GM12864 (cell line): ENCODE measurements around the gene KCNK15.

Experiments
- DNase-seq: peaks from one replicate; pipeline ENCODE4 v3.0.0-alpha.2; 2011; ENCODE audit warnings: low read depth
- H3K4me3 ChIP-seq: 2 replicates; pipeline ENCODE4 v1.5.1; 2011; ENCODE audit warnings: mild to moderate bottlenecking, low read depth, low read length, control low read depth
- TF ChIP-seq, protein P1 (sequence below): IDR thresholded peaks from 2 replicates; pipeline ENCODE4 v1.5.1; 2011; ENCODE audit warnings: low read depth, mild to moderate bottlenecking, moderate library complexity, low read length, control low read depth, inconsistent platforms; ENCODE audit errors: missing control alignments

The KCNK15 gene

DNA sequence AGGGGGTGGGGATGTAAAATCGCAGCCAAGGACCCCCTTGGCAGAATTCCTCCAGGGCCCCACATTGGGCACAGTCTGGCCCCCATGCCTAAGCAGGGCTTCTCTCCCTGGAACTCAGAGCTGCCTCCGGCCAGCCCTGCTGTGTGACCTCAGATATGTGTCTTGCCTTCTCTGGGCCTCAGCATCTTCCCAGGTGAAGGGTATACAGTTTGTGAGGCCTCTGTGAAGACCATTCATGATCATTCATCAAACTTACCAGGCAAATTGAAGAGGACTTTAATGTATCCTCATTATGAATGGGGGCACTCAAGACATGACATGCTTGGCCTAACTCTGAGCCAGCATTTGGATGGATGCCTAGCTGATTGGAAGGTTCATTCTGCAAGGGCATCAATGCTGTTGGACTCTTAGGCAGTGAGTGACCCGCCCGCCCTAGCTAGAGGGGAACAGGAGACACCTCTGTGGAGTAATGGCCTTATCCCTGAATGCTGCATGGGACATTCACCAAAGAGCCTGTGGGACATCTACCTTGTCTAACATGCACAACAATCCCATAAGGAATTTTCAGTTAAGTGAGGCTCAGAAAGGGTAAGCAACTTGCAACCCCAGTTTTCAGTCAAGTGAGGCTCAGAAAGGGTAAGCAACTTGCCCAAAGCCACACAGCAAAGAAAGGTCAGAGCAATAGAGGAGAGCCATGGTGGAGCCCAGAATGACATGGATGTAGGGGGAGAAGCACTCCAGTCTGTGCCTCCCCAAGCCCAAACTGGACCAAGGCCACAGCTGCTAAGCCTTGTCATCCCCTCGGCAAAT lies 30.0 kb upstream of the KCNK15 start:
- DNase-seq = no peak
- TF ChIP-seq, protein P1, sequence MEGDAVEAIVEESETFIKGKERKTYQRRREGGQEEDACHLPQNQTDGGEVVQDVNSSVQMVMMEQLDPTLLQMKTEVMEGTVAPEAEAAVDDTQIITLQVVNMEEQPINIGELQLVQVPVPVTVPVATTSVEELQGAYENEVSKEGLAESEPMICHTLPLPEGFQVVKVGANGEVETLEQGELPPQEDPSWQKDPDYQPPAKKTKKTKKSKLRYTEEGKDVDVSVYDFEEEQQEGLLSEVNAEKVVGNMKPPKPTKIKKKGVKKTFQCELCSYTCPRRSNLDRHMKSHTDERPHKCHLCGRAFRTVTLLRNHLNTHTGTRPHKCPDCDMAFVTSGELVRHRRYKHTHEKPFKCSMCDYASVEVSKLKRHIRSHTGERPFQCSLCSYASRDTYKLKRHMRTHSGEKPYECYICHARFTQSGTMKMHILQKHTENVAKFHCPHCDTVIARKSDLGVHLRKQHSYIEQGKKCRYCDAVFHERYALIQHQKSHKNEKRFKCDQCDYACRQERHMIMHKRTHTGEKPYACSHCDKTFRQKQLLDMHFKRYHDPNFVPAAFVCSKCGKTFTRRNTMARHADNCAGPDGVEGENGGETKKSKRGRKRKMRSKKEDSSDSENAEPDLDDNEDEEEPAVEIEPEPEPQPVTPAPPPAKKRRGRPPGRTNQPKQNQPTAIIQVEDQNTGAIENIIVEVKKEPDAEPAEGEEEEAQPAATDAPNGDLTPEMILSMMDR = no peak
- H3K4me3 ChIP-seq = no peak overlapping the region

DNA sequence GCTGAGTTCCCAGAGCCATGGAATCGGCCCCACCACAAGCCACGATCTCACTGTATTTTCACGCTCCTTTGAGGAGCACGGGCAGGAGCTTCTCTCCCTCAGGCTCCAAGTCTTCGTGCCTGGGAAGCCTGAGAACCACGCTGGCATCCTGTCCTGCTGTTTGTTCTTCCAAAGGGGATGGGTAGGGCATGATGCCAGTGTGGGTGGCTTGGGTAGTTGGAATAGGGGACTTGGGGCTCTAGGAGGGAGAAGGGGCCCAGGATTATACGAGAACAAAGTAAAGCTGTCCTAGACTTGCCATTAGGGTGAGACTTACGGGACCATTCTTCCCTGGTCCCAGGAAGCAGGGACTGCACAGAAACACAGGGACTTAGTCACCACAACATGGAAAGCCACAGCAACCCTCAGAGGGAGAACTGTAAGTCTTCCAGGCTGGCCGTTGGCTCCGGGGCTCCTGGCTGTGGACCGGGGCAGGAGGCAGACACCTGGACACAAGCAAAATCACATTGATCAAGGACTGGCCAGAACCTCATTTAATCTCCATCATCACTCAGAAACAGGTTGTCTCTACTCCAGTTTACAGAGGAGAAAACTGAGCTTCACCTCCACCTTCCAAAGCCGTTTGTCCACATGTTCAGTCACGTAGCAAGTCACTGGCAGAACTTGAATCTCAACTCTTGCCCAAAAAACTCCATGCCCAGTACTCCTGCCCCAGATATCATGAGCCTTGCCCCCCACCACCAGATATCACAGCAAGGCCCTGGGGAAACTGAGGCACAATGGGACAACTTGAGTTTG lies 29.2 kb upstream of the KCNK15 start:
- no peak for DNase-seq
- no peak overlapping the region for H3K4me3 ChIP-seq

DNA sequence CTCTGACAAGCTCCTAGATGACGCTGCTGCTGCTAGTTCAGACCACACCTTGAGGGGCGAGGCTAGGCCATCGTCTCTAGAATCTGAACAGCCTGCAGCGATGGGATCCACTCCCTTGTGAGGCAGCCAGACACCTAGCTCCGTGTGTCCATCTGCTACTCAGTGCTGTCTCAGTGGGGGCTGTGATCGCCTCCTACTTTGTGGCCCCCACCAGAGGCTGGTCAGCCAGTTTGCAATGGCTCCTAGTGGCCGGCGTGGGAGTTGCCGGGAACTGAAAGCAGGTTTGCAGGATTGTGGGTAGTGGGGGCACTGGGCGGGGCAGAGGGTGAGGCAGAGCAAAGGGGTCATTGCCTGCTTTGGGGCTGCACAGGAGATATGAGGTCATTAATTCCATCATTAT lies 27.7 kb upstream of the KCNK15 start:
- no peak overlapping the region for H3K4me3 ChIP-seq
- no peak for DNase-seq
- TF ChIP-seq, protein P1 = no peak

More for the DNA sequence above, 29.2 kb upstream of the KCNK15 start:
- TF ChIP-seq, protein P1 = no peak

DNA sequence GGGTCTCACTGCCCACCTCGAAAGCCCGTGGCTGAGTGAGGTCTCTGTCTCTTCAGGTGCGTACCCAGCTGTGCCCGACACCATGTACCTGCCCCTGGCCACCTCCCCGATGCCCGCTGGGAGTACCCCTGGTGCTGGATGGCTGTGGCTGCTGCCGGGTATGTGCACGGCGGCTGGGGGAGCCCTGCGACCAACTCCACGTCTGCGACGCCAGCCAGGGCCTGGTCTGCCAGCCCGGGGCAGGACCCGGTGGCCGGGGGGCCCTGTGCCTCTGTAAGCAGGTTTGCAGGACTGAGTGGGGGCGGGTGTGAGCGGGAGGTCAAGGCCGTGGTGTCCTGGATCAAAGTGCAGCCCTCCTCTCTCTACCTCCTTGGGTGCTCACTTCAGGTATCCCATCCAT lies 25.8 kb upstream of the KCNK15 start:
- TF ChIP-seq, protein P1 = no peak
- H3K4me3 ChIP-seq = no peak overlapping the region
- DNase-seq = no peak

DNA sequence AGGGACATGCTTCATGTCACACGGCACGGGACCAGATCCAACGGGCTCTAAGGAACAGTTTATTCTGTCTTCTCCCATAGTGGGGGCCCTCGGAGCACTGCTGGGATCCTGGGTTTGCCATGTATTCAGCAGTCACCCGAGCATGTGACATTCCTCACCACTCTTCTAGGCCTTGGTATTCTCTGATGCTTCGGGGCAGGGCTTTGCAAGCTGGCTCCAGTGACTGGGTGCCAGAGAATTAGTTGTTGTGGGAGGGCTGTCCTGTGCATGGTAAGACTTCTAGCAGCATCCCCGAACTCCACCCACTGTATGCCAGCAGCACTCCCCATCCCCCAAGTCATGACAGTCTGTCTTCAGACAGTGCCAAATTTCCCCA lies 25.1 kb upstream of the KCNK15 start:
- no peak overlapping the region for H3K4me3 ChIP-seq
- TF ChIP-seq, protein P1 = no peak
- no peak for DNase-seq

DNA sequence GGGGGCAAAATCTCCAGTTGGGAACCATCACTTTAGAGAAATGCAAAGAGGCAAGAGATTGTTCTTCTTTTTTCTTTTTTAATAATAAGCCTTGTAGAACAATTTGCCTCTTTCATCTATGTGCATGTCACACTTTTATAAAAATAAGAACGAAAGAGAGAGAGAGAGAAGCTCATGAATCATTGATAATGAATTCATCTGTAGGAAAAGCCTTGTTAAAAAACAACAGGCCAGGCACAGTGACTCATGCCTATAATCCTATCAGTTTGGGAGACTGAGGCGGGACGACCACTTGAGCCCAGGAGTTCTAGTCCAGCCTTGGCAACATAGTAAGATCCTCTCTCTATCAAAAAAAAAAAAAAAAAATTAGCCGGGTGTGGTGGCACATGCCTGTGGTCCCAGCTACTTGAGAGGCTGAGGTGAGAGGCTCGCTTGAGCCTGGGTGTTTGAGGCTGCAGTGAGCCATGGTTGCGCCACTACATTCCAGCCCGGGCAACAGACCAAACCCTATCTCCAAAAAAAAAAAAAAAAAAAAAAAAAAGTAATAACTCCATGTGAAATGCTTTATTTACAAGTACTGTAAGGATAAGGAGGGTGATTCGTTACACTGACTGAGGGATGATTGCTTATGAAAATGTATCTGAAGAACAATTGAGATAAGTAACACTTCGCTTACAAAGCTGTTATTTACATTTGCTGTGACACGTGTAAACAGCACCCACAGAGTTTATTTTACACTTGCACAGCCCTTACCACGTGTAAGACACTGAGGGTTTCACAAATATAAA lies 24.5 kb upstream of the KCNK15 start:
- no peak overlapping the region for H3K4me3 ChIP-seq
- TF ChIP-seq, protein P1 = no peak
- no peak for DNase-seq
